Mammary epithelial cell (primary cell): ENCODE measurements around the gene MYRF.

Experiments
- CTCF ChIP-seq, 2 donors: IDR thresholded peaks in 1 of 2; conservative IDR thresholded peaks in 1 of 2; 2 replicates each; pipeline ENCODE4 v1.5.1; 2011 to 2012; ENCODE audit warnings: inconsistent platforms in 2 of 2, low read length in 2 of 2, mild to moderate bottlenecking in 2 of 2, control low read depth in 1 of 2, low read depth in 1 of 2; ENCODE audit not compliant: insufficient read depth in 1 of 2; ENCODE audit errors: extremely low read depth in 1 of 2
- EZH2 ChIP-seq: IDR thresholded peaks from 2 replicates; pipeline ENCODE4 v1.6.1; 2012; ENCODE audit warnings: low read length, inconsistent platforms, borderline replicate concordance

GRCh38 chr11:61793083-61793828, 40.8 kb downstream of the MYRF start:
- TF ChIP-seq CTCF (conservative IDR thresholded peaks at IDR 0.05 in 1 of 2, IDR thresholded peaks at IDR 0.05 in 1 of 2; ENCODE audit: extremely low read depth in 1 of 2, insufficient read depth in 1 of 2, low read depth in 1 of 2, low read length in 2 of 2): no peak
- no peak for TF ChIP-seq EZH2
